Fibroblast of the conjunctiva (primary cell): Measurements from ENCODE around the gene RUNX1.

Experiments used
- DNase-seq: peaks from one replicate; pipeline ENCODE4 v3.0.0-alpha.2; 2010; ENCODE audit warnings: low read depth

Gene RUNX1

GRCh38 chr21:34946385-34946840, 102.7 kb downstream of the RUNX1 start:
- no peak for DNase-seq

- no peak for DNase-seq
These were observed 103.8 kb downstream of the RUNX1 start for GRCh38 chr21:34945288-34945687.

GRCh38 chr21:34944015-34944755, 104.9 kb downstream of the RUNX1 start:
- DNase-seq: no peak

GRCh38 chr21:34942911-34943310, 106.2 kb downstream of the RUNX1 start:
- DNase-seq: no peak

GRCh38 chr21:34941162-34941561, 107.9 kb downstream of the RUNX1 start:
- no peak for DNase-seq

- DNase-seq: no peak
These were observed 109.3 kb downstream of the RUNX1 start for GRCh38 chr21:34939673-34940331.

- DNase-seq: no peak
These were observed 110.9 kb downstream of the RUNX1 start for GRCh38 chr21:34938089-34938764.

GRCh38 chr21:34936883-34937563, 112.1 kb downstream of the RUNX1 start:
- DNase-seq: no peak

GRCh38 chr21:34936371-34936789, 112.7 kb downstream of the RUNX1 start:
- DNase-seq: no peak

GRCh38 chr21:34935898-34936297, 113.2 kb downstream of the RUNX1 start:
- DNase-seq: no peak

- DNase-seq: no peak
These were observed 113.7 kb downstream of the RUNX1 start for GRCh38 chr21:34935452-34935851.

GRCh38 chr21:34934350-34934749, 114.8 kb downstream of the RUNX1 start:
- no peak for DNase-seq

GRCh38 chr21:34933609-34934335, 115.3 kb downstream of the RUNX1 start:
- DNase-seq: no peak

- DNase-seq: no peak
These were observed 116.9 kb downstream of the RUNX1 start for GRCh38 chr21:34932233-34932632.

GRCh38 chr21:34930971-34931370, 118.1 kb downstream of the RUNX1 start:
- no peak for DNase-seq

- no peak for DNase-seq
These were observed 120.5 kb downstream of the RUNX1 start for GRCh38 chr21:34928637-34929036.

- DNase-seq: no peak
These were observed 121.1 kb downstream of the RUNX1 start for GRCh38 chr21:34927992-34928391.

GRCh38 chr21:34926803-34927467, 122.2 kb downstream of the RUNX1 start:
- no peak for DNase-seq

GRCh38 chr21:34925597-34925996, 123.5 kb downstream of the RUNX1 start:
- no peak for DNase-seq

GRCh38 chr21:34924771-34925419, 124.2 kb downstream of the RUNX1 start:
- no peak for DNase-seq

GRCh38 chr21:34924194-34924593, 124.9 kb downstream of the RUNX1 start:
- no peak for DNase-seq
